Measurements from ENCODE around the gene RARA.
A peak's percentile ranks its signal among the peaks of the same experiment; 100 is the strongest.
"Not testable (repeated sequence)": the region's sequence is repeated elsewhere in the genome, so short reads cannot be mapped to it uniquely, and the experiment has no call there.

The RARA gene

GRCh38 chr17:40286473-40286872 is 22.5 kb upstream of the RARA start:
- Histone ChIP-seq H3K27me3 (ENCODE audit: control insufficient read depth, insufficient read depth, low read length) (no peaks in the 10 kb centered on the region), H3K4me3 (ENCODE audit: low read length) (no peak overlapping the region), H3K4me1 (ENCODE audit: control insufficient read depth, insufficient read depth, low read length) (peaks cover 7% of the 10 kb centered on the region), H3K27ac (ENCODE audit: low read depth, low read length) (no peak overlapping the region), H3K36me3 (ENCODE audit: control insufficient read depth, insufficient read depth, low read length) (no peaks in the 10 kb centered on the region), H3K9ac (ENCODE audit: low read length) (no peak overlapping the region)

GRCh38 chr17:40287159-40287493 is 21.9 kb upstream of the RARA start:
- no peak overlapping the region for H3K27ac ChIP-seq (ENCODE audit: low read depth, low read length)
- no peak overlapping the region for H3K9ac ChIP-seq (ENCODE audit: low read length)
- H3K4me1 ChIP-seq (ENCODE audit: control insufficient read depth, insufficient read depth, low read length), result peaks cover 7% of the 10 kb centered on the region
- H3K4me3 ChIP-seq (ENCODE audit: low read length), result peak overlapping the region; percentile 47
- no peaks in the 10 kb centered on the region for H3K36me3 ChIP-seq (ENCODE audit: control insufficient read depth, insufficient read depth, low read length)
- no peaks in the 10 kb centered on the region for H3K27me3 ChIP-seq (ENCODE audit: control insufficient read depth, insufficient read depth, low read length)

GRCh38 chr17:40287494-40288369 is 21.2 kb upstream of the RARA start, which contains the start of gene CDC6:
CDC6 (plus strand) TSS chr17:40287879; CDS start chr17:40289421, 1,542 bp downstream.
- H3K27me3 ChIP-seq (ENCODE audit: control insufficient read depth, insufficient read depth, low read length), result no peaks in the 10 kb centered on the region
- peak within 1 kb of the TSS; percentile 83 for H3K4me3 ChIP-seq (ENCODE audit: low read length)
- H3K9ac ChIP-seq (ENCODE audit: low read length), result no peak within 1 kb of the TSS
- H3K36me3 ChIP-seq (ENCODE audit: control insufficient read depth, insufficient read depth, low read length), result no peaks in the 10 kb centered on the region
- no peak within 1 kb of the TSS for H3K27ac ChIP-seq (ENCODE audit: low read depth, low read length)
- peaks cover 7% of the 10 kb centered on the region for H3K4me1 ChIP-seq (ENCODE audit: control insufficient read depth, insufficient read depth, low read length)

- no peaks in the 10 kb centered on the region for H3K27me3 ChIP-seq (ENCODE audit: control insufficient read depth, insufficient read depth, low read length)
- peaks cover 7% of the 10 kb centered on the region for H3K4me1 ChIP-seq (ENCODE audit: control insufficient read depth, insufficient read depth, low read length)
- no peak overlapping the region for H3K9ac ChIP-seq (ENCODE audit: low read length)
- H3K36me3 ChIP-seq (ENCODE audit: control insufficient read depth, insufficient read depth, low read length), result no peaks in the 10 kb centered on the region
- H3K27ac ChIP-seq (ENCODE audit: low read depth, low read length), result no peak overlapping the region
- no peak overlapping the region for H3K4me3 ChIP-seq (ENCODE audit: low read length)
Observed at GRCh38 chr17:40290629-40291280, 18.2 kb upstream of the RARA start.

GRCh38 chr17:40291281-40291664 is 17.7 kb upstream of the RARA start:
- peaks cover 7% of the 10 kb centered on the region for H3K4me1 ChIP-seq (ENCODE audit: control insufficient read depth, insufficient read depth, low read length)
- H3K27ac ChIP-seq (ENCODE audit: low read depth, low read length), result no peak overlapping the region
- H3K4me3 ChIP-seq (ENCODE audit: low read length), result no peak overlapping the region
- H3K27me3 ChIP-seq (ENCODE audit: control insufficient read depth, insufficient read depth, low read length), result no peaks in the 10 kb centered on the region
- H3K9ac ChIP-seq (ENCODE audit: low read length), result no peak overlapping the region
- H3K36me3 ChIP-seq (ENCODE audit: control insufficient read depth, insufficient read depth, low read length), result no peaks in the 10 kb centered on the region

GRCh38 chr17:40293363-40293762 is 15.6 kb upstream of the RARA start:
- Histone ChIP-seq H3K9ac (ENCODE audit: low read length) (no peak overlapping the region), H3K27ac (ENCODE audit: low read depth, low read length) (peak overlapping the region; percentile 53), H3K36me3 (ENCODE audit: control insufficient read depth, insufficient read depth, low read length) (no peaks in the 10 kb centered on the region), H3K27me3 (ENCODE audit: control insufficient read depth, insufficient read depth, low read length) (no peaks in the 10 kb centered on the region), H3K4me3 (ENCODE audit: low read length) (no peak overlapping the region), H3K4me1 (ENCODE audit: control insufficient read depth, insufficient read depth, low read length) (peaks cover 2% of the 10 kb centered on the region)

GRCh38 chr17:40295488-40296436 is 13.2 kb upstream of the RARA start:
- Histone ChIP-seq H3K36me3 (ENCODE audit: control insufficient read depth, insufficient read depth, low read length) (no peaks in the 10 kb centered on the region), H3K4me3 (ENCODE audit: low read length) (no peak overlapping the region), H3K27me3 (ENCODE audit: control insufficient read depth, insufficient read depth, low read length) (no peaks in the 10 kb centered on the region), H3K9ac (ENCODE audit: low read length) (no peak overlapping the region), H3K4me1 (ENCODE audit: control insufficient read depth, insufficient read depth, low read length) (no peaks in the 10 kb centered on the region), H3K27ac (ENCODE audit: low read depth, low read length) (no peak overlapping the region)

GRCh38 chr17:40297511-40297910 is 11.5 kb upstream of the RARA start:
- no peak overlapping the region for H3K27ac ChIP-seq (ENCODE audit: low read depth, low read length)
- H3K36me3 ChIP-seq (ENCODE audit: control insufficient read depth, insufficient read depth, low read length), result no peaks in the 10 kb centered on the region

GRCh38 chr17:40298726-40299125 is 10.3 kb upstream of the RARA start:
- no peak overlapping the region for H3K27ac ChIP-seq (ENCODE audit: low read depth, low read length)
- peaks cover 7% of the 10 kb centered on the region for H3K4me1 ChIP-seq (ENCODE audit: control insufficient read depth, insufficient read depth, low read length)
- H3K36me3 ChIP-seq (ENCODE audit: control insufficient read depth, insufficient read depth, low read length), result no peaks in the 10 kb centered on the region
- H3K9ac ChIP-seq (ENCODE audit: low read length), result no peak overlapping the region
- no peaks in the 10 kb centered on the region for H3K27me3 ChIP-seq (ENCODE audit: control insufficient read depth, insufficient read depth, low read length)
- no peak overlapping the region for H3K4me3 ChIP-seq (ENCODE audit: low read length)

More at GRCh38 chr17:40297511-40297910, 11.5 kb upstream of the RARA start:
- no peaks in the 10 kb centered on the region for H3K27me3 ChIP-seq (ENCODE audit: control insufficient read depth, insufficient read depth, low read length)
- H3K4me1 ChIP-seq (ENCODE audit: control insufficient read depth, insufficient read depth, low read length), result no peaks in the 10 kb centered on the region
- H3K9ac ChIP-seq (ENCODE audit: low read length), result no peak overlapping the region
- H3K4me3 ChIP-seq (ENCODE audit: low read length), result no peak overlapping the region

- not testable (repeated sequence) for H3K36me3 ChIP-seq (ENCODE audit: control insufficient read depth, insufficient read depth, low read length); H3K4me3 ChIP-seq (ENCODE audit: low read length); H3K27me3 ChIP-seq (ENCODE audit: control insufficient read depth, insufficient read depth, low read length); H3K9ac ChIP-seq (ENCODE audit: low read length); H3K27ac ChIP-seq (ENCODE audit: low read depth, low read length)
- peaks cover 12% of the 10 kb centered on the region for H3K4me1 ChIP-seq (ENCODE audit: control insufficient read depth, insufficient read depth, low read length)
Observed at GRCh38 chr17:40299159-40299757, 9.7 kb upstream of the RARA start.

- Histone ChIP-seq H3K4me1 (ENCODE audit: control insufficient read depth, insufficient read depth, low read length) (peaks cover 19% of the 10 kb centered on the region), H3K9ac (ENCODE audit: low read length) (no peak overlapping the region), H3K27me3 (ENCODE audit: control insufficient read depth, insufficient read depth, low read length) (no peaks in the 10 kb centered on the region), H3K27ac (ENCODE audit: low read depth, low read length) (no peak overlapping the region), H3K36me3 (ENCODE audit: control insufficient read depth, insufficient read depth, low read length) (no peaks in the 10 kb centered on the region), H3K4me3 (ENCODE audit: low read length) (no peak overlapping the region)
Observed at GRCh38 chr17:40301315-40301714, 7.7 kb upstream of the RARA start.
